Tibial nerve (tissue), 4 donors: ENCODE results near the gene ZNF813.

Experiments
- EP300 ChIP-seq, 2 donors: sonication (generic); formaldehyde crosslinking; IDR thresholded peaks; one replicate each; pipeline ENCODE4 v1.6.1; 2017; ENCODE audit warnings: antibody characterized with exemption in 2 of 2, mild to moderate bottlenecking in 1 of 2
- POLR2A ChIP-seq, 2 donors: fragments of 450-650 bp; IDR thresholded peaks; one replicate each; pipeline ENCODE4 v1.6.1; 2017; ENCODE audit warnings: antibody characterized with exemption in 2 of 2, mild to moderate bottlenecking in 2 of 2, moderate library complexity in 2 of 2
- TF ChIP-seq, protein P1 (sequence below), 5 experiments: fragments of 200-600 bp in 3 of 5; fragments of 450-650 bp in 2 of 5; sonication (generic) in 3 of 5; IDR thresholded peaks; one replicate each; pipeline ENCODE4 v1.5.1; 2016 to 2019; ENCODE audit warnings: antibody characterized with exemption in 5 of 5, mild to moderate bottlenecking in 3 of 5, moderate library complexity in 2 of 5

GRCh38 chr19:53541971-53542370 lies 74.4 kb downstream of the ZNF813 start:
- TF ChIP-seq, protein P1, sequence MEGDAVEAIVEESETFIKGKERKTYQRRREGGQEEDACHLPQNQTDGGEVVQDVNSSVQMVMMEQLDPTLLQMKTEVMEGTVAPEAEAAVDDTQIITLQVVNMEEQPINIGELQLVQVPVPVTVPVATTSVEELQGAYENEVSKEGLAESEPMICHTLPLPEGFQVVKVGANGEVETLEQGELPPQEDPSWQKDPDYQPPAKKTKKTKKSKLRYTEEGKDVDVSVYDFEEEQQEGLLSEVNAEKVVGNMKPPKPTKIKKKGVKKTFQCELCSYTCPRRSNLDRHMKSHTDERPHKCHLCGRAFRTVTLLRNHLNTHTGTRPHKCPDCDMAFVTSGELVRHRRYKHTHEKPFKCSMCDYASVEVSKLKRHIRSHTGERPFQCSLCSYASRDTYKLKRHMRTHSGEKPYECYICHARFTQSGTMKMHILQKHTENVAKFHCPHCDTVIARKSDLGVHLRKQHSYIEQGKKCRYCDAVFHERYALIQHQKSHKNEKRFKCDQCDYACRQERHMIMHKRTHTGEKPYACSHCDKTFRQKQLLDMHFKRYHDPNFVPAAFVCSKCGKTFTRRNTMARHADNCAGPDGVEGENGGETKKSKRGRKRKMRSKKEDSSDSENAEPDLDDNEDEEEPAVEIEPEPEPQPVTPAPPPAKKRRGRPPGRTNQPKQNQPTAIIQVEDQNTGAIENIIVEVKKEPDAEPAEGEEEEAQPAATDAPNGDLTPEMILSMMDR (IDR thresholded peaks at IDR 0.05), result no peak
- TF ChIP-seq EP300 (IDR thresholded peaks at IDR 0.05) (no peak), POLR2A (IDR thresholded peaks at IDR 0.05) (no peak)
